ENCODE results near the gene B3GNT3.
A peak's percentile ranks its signal among the peaks of the same experiment; 100 is the strongest.

B3GNT3 gene

GRCh38 chr19:17832443-17833208 is 37.7 kb downstream of the B3GNT3 start:
- DNase-seq (ENCODE audit: low read depth in 2 of 2, low spot score in 1 of 2): no peak

- no peak for DNase-seq (ENCODE audit: low read depth in 2 of 2, low spot score in 1 of 2)
Measured at GRCh38 chr19:17834350-17835181, 39.6 kb downstream of the B3GNT3 start.

GRCh38 chr19:17835182-17836006 is 40.5 kb downstream of the B3GNT3 start:
- DNase-seq (ENCODE audit: low read depth in 2 of 2, low spot score in 1 of 2): no peak

- DNase-seq (ENCODE audit: low read depth in 2 of 2, low spot score in 1 of 2): no peak
Measured at GRCh38 chr19:17836530-17836929, 41.6 kb downstream of the B3GNT3 start.

GRCh38 chr19:17837972-17838371 is 43.0 kb downstream of the B3GNT3 start:
- no peak for DNase-seq (ENCODE audit: low read depth in 2 of 2, low spot score in 1 of 2)

GRCh38 chr19:17840019-17840418 is 45.1 kb downstream of the B3GNT3 start:
- DNase-seq (ENCODE audit: low read depth in 2 of 2, low spot score in 1 of 2): no peak

GRCh38 chr19:17841371-17841809 is 46.5 kb downstream of the B3GNT3 start:
- DNase-seq (ENCODE audit: low read depth in 2 of 2, low spot score in 1 of 2): no peak

GRCh38 chr19:17841810-17842662 is 47.1 kb downstream of the B3GNT3 start:
- peak in 1 of 2 donors; percentile 27 for DNase-seq (ENCODE audit: low read depth in 2 of 2, low spot score in 1 of 2)

GRCh38 chr19:17842663-17843291 is 47.8 kb downstream of the B3GNT3 start:
- DNase-seq (ENCODE audit: low read depth in 2 of 2, low spot score in 1 of 2): no peak

- DNase-seq (ENCODE audit: low read depth in 2 of 2, low spot score in 1 of 2): no peak
Measured at GRCh38 chr19:17843292-17843827, 48.4 kb downstream of the B3GNT3 start.

GRCh38 chr19:17843908-17844490 is 49.1 kb downstream of the B3GNT3 start:
- no peak for DNase-seq (ENCODE audit: low read depth in 2 of 2, low spot score in 1 of 2)

GRCh38 chr19:17846146-17846545 is 51.2 kb downstream of the B3GNT3 start:
- DNase-seq (ENCODE audit: low read depth in 2 of 2, low spot score in 1 of 2): peak in 1 of 2 donors; percentile 26

GRCh38 chr19:17847538-17848366 is 52.8 kb downstream of the B3GNT3 start, which contains the start of gene JAK3:
TSS of gene JAK3 (minus strand) at chr19:17847982. CDS start at chr19:17844417, 3,565 bp downstream.
- DNase-seq (ENCODE audit: low read depth in 2 of 2, low spot score in 1 of 2): peak; percentile 65 to 78

GRCh38 chr19:17848595-17849292 is 53.8 kb downstream of the B3GNT3 start:
- no peak for DNase-seq (ENCODE audit: low read depth in 2 of 2, low spot score in 1 of 2)

GRCh38 chr19:17854061-17854460 is 59.1 kb downstream of the B3GNT3 start:
- DNase-seq (ENCODE audit: low read depth in 2 of 2, low spot score in 1 of 2): no peak

- DNase-seq (ENCODE audit: low read depth in 2 of 2, low spot score in 1 of 2): peak; percentile 86 to 91
Measured at GRCh38 chr19:17855280-17856152, 60.6 kb downstream of the B3GNT3 start.

All from stimulated activated CD8-positive, alpha-beta memory T cell treated with anti-CD3 and anti-CD28 coated beads, Interleukin-4, amount 100 ng/mL, for 1 hour (primary cell).